GM21825 (cell line): Measurements from ENCODE around the gene CELF1.
"Not testable (repeated sequence)": the region's sequence is repeated elsewhere in the genome, so short reads cannot be mapped to it uniquely, and the experiment has no call there.

ENCODE experiments used
- ATAC-seq: cut with Tn5 transposase; IDR thresholded peaks from one replicate; pipeline ENCODE4 v1.9.1; 2021; ENCODE audit warnings: mild to moderate bottlenecking, moderate library complexity; ENCODE audit not compliant: unreplicated experiment

The CELF1 gene

DNA sequence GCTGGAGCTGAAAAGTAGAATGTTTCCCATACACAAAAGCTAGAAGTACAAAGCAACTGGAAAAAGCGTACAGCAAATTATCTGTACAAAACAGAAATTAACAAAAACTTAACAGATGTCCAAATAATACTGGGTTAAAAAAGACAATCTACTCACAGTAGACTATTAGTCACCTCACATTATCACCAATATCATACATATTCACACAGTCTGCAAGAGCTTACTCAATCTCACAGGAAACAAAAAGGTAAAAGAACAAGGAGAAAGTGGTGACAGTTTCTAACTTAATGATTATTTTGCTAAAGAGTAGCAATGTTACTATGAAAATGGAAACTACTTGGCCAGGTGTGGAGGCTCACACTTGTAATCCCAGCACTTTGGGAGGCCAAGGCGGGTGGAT lies 11.9 kb downstream of the CELF1 start:
- no peak for ATAC-seq

DNA sequence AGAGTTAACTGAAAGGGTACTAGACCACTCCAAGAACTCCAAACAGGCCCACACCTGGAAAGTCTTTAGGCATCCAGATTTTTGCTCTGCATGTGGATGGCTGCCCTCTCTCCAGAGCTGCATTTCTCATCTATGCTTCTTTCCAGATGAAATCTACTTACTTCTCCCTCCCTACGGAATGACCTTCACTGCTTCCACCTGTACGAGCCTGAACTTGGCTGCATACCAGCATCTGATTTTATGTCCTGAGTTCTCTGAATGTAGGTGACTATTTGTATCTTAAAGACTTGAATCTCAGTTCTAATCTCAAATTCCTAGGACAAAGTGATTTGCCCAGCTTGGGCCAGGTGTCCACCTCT lies 13.3 kb downstream of the CELF1 start:
- ATAC-seq, result no peak

DNA sequence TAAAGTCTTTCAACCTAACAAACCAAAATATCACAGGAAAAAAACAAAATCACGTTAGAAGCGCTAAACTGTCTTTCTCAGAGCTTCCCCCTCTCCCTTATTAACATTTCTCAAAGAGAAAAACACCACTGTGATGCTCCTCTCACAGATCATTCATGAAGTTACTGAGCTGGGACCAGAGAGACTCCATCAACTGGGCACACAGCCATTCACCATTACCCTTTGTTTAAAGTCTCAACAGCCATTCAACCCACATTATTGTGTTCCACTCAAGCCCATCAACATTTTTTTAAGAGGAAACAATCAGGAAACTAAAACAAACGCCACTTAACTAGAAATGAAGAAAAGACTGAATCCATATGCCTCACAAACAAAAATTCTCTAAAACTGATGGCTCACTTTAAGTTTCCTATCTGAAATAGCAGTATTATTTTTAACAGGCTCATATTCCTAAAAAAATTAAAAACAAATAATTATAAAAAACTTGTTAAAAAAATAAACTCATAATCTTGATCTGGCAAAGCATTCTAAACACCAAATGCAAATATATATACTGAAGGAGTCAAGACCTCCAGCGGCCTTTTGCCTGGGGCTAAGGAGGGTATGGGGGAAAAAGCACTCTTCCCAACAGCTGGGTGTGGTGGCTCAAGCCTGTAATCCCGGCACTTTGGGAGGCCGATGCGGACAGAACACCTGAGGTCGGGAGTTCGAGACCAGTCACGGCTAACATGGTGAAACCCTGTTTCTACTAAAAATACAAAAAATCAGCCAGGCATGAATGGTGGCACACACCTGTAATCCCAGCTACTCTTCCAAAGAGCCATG lies 14.0 kb downstream of the CELF1 start:
- no peak for ATAC-seq

DNA sequence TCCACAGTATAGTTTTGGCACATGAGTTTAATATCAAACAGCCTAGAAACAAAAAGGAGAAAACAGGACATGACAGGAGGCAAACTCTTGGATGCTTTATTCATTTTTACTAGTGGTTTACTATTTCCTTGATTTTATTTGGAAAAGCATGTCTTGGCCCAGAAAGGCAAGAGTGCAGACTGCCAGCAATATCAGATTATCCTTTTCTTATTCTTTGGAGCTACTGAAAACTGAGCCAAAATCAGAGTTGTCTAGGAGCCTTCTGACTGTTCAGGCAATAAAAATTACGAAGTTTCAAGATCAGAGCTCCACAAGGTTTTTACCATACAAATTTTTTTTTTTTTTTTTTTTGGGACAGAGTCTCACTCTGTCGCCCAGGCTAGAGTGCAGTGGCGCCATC lies 16.0 kb downstream of the CELF1 start:
- ATAC-seq, result no peak

DNA sequence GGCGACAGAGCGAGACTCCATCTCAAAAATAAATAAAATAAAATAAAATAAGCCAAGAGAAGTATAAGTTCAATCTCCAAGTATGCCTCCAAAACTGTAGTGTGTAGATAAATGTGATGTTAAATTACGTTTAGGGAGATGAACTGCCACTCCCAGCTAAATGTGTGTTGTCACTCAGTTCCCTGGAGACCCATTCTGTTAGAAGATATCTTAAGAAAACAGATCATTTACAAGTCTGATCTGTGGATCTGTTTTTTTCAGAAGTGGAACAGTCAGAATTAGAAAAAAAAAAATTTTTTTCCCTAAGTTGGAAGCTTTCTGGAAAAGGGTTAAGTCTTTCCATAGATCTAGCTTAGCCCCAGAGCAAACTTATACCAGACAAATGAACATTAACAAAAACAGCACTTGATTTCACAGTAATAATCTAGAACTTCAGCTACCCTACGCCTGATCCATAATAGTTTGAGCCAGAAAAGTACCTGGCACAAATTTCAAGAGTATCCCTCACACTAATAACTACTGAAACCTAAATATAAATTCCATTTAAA lies 18.2 kb downstream of the CELF1 start:
- ATAC-seq, result no peak

- no peak for ATAC-seq
Measured at GRCh38 chr11:47533690-47534151, 19.2 kb downstream of the CELF1 start.

- ATAC-seq, result no peak
Measured at GRCh38 chr11:47532597-47533213, 20.2 kb downstream of the CELF1 start.

DNA sequence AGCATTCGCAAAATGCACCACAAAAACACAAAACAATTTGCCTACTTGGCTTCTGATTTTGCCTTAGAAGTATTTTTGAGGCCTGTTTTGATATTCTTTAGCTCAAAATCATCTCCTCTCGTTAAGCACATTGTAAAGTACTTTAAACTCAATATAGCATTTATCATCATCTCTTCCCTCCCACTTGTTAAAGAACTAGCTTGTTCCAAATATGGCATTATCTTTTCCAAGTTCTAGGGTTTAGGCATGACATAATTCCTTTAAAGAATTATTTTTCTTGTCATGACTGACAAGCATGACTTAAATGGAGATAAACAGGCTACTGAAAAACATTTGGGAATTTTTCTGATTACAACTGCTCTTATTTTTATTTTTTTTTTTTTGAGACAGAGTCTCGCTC lies 21.3 kb downstream of the CELF1 start:
- no peak for ATAC-seq

DNA sequence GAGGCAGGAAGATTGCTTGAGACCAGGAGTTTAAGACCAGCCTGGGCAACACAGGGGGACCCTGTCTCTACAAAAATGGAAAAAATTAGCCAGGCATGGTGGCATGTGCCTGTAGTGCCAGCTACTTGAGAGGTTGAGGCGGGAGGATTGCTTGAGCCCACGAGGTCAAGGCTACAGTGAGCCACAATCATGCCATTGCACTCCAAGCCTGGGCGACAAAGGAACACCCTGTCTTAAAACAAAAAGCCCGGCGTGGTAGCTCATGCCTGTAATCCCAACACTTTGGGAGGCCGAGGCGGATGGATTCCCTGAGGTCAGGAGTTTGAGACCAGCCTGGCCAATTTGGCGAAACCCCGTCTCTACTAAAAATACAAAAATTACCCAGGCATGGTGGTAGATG lies 22.2 kb downstream of the CELF1 start:
- not testable (repeated sequence) for ATAC-seq

DNA sequence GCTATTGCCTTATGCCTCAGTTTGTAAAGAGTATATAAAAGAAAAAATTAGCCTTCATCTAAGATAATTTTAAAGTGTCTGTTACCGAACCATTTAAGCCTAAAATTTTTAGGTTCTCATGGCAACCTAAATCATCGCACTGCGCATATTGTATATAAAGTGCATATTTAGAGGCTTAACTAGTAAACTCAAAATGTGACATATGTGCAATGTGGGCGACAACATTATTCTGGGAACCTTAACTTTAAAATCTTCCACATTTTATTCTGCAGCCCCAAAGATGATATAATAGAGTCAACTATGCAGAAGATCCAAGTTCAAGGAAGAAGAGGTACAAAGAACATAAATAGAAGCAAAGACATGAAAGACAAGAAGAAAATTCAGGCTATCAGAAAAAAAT lies 23.0 kb downstream of the CELF1 start:
- no peak for ATAC-seq

GRCh38 chr11:47527186-47527585 lies 25.7 kb downstream of the CELF1 start:
- ATAC-seq, result no peak

- ATAC-seq, result not testable (repeated sequence)
Measured at GRCh38 chr11:47526032-47526431, 26.9 kb downstream of the CELF1 start.

DNA sequence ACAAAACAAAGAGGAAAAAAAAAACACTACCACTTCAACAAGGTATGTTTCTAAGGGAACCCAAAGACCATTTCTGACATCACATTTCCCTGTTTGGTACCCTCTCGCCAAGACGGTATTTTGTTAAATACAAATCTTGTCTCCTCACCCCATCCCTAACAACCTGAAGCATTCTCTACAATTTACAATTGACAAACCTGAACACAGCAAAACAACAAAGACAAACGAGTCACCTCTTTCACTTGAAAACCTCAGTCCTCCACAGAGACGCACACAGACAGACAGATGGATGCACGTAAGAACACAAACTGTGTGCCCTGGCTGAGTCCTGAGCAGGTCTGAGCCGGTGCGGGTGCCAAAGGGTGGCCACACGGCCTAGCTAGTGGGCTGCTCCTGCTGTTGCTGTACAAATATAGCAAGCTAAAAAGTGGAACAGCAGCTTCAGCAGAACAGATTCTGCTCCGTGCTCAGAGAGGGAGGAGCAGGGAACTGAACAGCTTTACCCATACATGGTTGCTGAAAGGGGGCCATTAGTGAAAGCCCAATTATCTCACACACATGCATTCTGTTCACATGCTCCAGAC lies 28.5 kb downstream of the CELF1 start:
- ATAC-seq, result no peak

DNA sequence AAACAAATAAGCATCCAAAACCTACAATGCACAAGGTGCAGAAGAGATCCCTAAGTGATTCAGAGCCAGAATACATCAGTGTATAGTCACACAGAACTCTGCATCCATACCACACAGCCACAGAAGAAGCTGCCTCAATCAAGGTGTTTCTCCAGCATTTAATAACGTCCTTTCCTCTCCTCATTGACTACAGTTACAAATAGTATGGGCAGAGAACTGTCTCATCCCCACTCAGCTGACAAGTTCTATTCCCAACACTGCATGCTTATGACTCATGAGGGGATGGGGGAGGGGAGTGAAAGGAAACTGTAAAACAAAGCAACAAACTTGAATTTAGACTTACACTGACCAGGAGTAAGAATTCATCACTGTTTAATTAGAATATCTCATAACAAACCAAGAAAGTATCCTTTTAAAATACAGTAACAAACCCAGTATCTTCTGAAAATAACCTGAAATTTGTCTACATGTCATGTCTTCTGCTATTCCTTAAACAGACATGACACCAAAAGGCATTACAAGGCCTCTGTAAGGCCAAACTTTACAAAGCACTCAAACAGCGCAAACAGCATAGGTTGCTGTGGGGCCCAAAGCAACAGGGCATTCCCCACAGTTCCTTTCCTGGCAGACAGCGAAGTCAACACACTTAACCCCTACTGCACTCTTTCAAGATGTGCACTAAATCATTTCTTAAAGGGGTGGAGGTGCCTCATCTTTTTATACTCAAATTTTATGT lies 29.3 kb downstream of the CELF1 start:
- peak; percentile 53 for ATAC-seq

- no peak for ATAC-seq
Measured at GRCh38 chr11:47518212-47518964, 34.5 kb downstream of the CELF1 start.

DNA sequence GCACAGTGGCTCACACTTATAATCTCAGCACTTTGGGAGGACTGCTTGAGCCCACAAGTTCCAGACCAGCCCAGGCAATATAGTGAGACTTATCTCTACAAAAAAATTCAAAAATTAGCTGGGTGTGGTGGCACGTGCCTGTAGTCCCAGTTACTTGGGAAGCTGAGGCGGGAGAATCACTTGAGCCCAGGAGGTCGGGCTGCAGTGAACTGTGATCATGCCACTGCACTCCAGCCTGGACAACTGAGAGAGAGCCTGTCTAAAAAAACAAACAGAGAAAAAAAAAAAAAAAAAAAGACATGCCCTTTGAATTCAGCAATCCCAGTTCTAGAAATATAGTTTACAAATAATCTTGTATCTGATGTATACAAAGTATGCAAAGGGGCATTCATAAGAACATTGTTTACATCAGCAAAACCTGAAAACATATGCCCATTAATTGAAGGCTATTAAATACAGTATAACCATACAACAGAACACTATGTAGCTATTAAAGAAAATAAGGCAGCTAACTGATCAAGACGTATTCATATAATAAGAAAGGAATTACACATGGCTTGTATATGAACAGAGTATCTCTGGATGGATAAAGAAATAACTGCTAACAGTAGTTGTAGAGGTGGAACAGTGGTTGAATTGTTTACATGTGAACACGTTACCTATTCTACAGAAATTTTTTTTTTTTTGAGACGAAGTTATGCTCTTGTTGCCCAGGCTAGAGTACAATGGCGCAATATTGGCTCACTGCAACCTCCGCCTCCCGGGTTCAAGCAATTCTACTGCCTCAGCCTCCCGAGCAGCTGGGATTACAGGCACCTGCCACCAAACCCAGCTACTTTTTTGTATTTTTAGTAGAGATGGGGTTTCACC lies 35.7 kb downstream of the CELF1 start:
- ATAC-seq, result no peak

DNA sequence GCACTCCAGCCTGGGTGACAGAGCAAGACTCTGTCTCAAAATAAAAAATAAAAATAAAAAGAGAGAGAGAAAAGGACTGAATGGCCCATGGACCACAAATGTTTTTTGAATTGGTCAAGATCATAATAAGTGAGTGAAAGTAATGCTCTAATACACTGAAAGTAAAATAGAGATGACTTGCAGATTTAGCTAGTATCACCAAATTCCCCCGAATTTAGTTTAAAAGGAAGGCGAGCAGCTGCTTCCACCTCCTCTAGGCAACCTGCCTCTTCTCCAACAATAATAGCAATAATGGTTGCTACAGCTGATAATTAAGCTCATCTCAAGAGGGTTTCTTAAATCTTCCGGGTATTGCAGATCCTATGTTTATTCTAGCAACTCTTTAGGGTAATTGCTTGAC lies 36.8 kb downstream of the CELF1 start:
- no peak for ATAC-seq

DNA sequence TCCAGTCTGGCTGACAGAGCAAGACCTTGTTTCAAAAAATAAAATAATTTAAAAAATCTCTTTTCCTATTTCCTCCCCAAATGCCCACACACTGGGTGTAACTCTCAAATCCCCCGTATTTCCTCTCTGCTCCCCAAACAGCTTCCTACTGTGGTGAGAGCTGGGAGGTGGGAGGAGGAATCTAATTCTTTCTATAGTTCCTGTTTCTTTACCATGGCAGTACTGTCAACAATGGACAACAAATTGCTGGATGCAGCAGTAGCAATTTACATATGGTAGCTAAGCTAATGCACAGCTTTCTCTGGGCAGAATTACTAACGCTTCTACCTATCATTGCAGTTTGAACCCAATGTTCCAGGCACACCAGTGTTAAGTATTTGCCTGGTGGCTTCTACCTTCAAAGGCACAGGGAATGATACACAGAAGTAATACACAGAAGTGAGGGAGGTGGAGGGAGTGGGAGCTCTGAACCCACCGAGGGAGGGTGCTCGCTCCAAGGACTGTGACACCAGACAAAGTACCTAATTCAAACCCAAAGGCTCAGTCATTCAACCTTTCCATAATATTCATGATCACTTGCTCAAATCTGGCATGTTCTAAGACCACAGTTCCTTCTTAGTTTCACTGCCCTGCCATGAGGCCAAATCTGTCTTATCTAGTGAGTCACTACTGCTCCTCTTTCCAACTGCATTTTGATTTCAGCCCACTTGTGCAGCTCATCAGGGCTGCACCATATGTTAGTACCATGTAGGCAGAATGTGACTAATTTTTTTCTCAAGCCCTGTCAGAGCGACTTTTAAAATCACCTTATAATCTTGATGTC lies 37.9 kb downstream of the CELF1 start:
- ATAC-seq, result no peak

- no peak for ATAC-seq
Measured at GRCh38 chr11:47512701-47513100, 40.2 kb downstream of the CELF1 start.
